ENCODE results near the gene NGRN.
"Not testable (repeated sequence)": the region's sequence is repeated elsewhere in the genome, so short reads cannot be mapped to it uniquely, and the experiment has no call there.

Gene NGRN

DNA sequence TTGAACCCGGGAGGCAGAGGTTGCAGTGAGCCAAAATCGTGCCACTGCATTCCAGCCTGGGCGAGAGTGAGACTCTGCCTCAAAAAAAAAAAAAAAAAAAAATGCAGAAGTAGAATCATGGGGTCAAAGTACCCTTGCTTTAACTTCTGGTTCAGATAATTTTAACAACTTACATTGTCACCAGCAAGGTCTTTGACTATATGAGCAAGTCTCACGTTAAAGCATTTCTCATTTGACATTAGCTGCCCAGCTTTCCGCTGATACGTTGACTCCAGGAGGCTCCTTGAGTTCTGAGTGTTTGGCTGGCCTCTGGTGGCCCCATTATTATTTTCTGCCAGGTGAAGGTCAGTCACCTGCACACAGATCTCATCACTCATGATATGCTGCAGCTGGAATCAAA is 16.2 kb downstream of the NGRN start:
- not testable (repeated sequence) for DNase-seq (ENCODE audit: low read depth in 2 of 2)

DNA sequence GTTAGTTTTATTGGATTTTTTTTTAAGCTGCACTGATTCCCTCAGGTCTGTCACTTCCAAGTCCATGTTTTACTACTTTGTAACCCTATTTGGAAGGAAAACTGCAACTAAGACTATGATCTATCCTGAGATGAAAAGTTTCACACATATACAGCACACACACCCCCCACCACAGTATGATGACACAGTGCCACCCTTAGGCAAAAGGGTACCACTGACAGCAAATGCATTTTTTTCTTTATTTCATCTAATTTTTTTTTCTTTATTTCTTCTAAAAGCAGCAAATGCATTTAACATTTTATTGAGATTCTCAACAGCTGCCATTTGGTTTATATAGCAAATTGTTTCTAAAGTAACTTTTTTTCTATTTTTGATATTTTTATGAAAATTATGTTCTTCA is 21.2 kb downstream of the NGRN start:
- DNase-seq (ENCODE audit: low read depth in 2 of 2): no peak

DNA sequence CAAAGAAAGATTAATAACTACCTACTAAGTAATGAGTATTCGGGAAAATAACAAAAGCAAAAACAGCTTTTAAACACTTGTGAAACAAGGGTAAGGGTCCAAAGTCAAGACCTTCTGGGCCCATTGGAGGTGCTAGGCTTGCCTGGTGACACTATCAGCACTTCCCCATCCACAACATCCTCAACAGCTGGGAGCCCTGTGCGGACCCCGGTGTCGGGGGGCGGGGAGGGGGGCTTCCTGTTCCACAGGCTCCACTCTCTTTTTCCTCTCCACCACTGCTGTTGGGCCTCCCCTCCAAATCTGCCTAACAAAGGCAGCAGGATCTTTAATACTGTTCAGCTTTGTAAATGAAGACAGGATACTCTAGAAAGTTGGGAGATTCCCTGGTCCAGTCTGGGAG is 21.6 kb downstream of the NGRN start:
- no peak for DNase-seq (ENCODE audit: low read depth in 2 of 2)

DNA sequence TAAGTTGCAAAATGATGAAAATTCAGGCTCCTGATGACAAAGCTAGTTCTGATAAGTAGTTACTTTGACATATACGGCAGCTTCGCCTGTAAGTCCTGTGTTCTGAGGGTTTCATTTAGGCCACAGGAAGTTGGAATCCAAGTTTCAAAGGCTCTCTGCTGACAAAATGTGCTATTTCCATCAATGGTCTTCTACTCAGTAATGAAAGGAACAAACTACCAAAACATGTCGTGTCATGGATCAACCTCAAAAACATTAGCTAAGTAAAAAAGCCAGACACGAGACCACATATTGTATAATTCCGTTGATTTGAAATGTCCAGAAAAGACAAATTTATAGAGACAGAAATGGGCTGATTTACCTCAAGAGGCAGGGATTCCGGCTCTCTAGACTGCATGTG is 22.5 kb downstream of the NGRN start:
- DNase-seq (ENCODE audit: low read depth in 2 of 2): no peak

DNA sequence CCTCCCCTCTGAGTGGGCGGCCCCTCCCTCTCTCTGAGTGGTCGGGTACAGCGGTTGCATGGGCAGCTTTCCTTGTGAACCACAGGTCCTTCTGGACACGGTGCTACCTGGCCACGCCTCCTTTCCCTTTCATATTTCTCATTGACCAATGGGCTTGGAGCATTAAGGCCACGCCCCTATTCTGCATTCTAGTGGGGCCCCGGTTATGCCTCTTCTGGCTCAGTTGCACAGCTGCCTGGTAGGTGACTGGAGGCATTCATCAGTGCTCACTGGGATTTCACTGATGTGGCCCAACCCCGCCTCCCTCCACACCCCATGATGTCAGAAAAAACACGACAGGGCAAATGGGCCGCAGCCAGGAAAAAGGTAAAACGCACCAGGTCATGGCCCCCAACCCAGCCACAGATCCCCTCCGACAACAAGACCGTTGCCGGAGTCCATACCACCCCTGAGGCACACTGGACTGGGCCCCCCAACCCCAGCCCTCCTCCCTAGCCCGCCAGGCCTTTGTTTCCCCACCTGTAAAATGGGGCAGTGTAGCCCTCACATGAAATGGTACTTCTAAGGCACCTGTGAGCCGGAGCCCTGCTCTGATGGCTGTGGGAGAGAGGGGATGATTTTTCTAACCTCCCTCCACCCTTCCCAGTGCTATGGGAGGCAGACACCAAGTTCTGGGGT is 26.3 kb downstream of the NGRN start:
- no peak for DNase-seq (ENCODE audit: low read depth in 2 of 2)

DNA sequence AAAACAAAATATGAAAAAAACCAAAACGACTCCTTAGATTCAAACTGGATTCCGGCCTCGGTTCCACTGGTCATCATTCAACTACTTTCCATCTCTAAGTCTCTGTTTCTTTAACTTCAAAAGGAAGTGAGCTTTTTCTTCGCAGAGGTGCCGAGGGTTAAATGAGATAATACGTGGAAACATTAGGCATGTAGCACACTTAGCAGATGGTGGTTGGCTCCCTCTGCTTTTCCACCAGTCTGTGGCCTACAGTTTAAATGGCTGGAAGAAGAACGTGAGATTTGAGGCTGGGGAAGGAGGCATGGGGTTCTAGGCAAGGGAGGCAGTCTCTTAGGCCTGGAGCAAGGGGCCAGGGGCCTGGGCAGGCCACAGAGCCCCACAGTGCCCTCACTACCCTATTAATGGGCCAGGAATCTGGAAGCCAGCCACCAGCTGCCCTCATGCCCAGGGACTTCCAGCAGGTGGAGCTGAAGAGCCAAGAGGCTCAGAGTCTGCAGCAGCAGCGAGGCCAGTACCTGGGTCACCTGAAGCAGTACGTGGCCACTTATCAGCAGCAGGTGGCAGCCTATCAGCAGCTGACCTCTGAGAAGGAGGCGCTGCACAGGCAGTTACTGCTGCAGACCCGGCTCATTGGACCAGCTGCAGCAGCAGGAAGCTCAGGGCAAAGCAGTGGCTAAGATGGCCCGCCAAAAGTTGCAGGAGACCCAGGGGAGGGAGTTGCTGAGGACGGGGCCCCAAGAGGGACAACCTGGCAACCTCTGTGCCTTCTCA is 27.8 kb downstream of the NGRN start:
- peak; percentile 59 to 76 for DNase-seq (ENCODE audit: low read depth in 2 of 2)

DNA sequence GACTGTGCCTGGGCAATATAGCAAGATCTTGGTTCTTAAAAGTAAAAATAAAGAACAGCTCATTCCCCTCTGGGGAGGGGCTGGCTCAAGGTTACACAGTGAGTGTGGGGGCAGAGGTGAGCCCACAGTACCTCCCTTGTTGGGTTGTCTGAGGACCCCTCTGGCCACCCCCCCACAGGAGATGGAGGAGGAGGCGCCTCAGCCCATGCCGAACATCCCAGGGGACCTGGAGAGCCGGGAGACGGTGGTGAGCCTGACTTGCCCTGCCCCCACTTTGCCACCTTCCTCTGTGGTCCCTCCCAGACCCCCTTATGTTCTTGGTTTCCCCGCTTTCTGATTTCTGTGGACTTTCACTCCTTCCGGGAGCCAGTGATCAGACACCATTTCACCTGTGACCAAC is 28.7 kb downstream of the NGRN start:
- DNase-seq (ENCODE audit: low read depth in 2 of 2): no peak

DNA sequence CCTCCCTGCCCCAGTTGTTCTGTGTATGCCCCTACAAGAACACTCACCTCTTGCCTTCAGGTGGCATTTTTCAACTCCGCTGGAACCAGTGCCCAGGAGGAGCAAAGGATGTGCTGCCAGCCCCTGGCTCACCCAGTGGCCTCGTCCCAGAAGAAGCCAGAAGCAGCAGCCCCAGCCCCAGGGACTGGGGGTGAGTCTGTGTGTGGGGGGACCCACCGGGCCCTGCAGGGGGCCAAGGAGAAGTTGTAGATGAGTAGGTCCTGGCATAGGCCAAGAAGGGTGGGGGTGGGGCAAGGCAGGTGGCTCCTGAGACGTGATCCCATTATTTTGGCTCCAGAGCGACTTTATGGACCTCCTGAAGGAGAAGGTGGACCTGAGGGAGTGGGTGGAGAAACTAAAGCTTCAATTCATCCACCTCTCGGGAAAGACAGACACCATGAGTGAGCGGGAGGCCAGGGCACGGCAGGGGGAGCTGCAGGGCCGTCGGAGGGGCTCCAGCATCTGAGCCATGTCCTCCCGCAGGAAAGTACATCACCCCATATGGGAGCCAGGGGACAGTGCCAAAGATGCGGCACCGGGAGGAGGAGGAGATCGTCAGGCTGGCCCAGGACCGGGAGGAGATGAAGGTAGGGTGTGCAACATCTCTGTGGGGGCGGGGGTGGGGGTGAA is 29.3 kb downstream of the NGRN start:
- DNase-seq (ENCODE audit: low read depth in 2 of 2): no peak

DNA sequence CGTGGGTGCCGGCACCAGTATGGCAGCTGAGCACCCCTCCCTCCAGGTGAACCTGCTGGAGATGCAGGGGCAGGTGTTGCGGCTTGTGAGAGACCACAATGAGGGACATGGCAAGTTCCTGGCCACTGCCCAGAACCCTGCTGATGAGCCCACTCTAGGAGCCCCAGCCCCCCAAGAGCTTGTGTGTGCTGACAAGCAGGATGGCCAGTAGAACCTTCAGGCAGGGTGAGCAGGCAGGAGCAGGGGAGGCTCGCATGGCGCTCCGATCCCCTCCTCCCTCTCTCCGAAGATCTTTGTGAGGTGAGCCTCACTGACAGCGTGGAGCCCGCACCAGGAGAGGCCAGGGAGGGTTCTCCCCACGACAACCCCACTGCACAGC is 29.8 kb downstream of the NGRN start:
- no peak for DNase-seq (ENCODE audit: low read depth in 2 of 2)

DNA sequence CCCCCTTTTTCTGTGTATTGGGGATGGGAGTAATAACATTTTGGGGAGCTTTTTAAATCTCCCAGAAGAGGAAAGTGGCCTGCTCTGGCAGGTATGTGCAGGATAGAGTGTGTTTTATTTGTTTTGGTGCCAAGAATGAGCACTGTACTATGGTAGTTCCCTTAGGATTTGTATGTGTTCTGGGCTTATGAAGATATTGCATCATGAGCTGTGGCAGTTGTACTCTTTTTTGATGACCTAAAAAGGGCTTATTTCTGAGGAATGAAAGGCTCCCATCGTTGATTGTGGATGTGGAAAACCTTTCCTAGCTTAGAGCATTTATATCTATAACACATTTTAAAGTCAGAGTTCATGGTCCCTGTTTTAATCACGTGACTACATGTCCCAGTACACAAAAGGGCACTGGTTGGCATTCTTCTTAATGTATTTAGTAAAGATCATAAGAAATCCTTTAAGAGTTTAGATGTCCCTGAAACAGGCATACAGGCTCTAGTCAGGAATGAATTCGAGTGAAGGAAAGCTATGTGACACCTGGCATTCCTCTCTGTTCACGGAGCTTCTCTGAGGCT is 30.9 kb downstream of the NGRN start:
- not testable (repeated sequence) for DNase-seq (ENCODE audit: low read depth in 2 of 2)

DNA sequence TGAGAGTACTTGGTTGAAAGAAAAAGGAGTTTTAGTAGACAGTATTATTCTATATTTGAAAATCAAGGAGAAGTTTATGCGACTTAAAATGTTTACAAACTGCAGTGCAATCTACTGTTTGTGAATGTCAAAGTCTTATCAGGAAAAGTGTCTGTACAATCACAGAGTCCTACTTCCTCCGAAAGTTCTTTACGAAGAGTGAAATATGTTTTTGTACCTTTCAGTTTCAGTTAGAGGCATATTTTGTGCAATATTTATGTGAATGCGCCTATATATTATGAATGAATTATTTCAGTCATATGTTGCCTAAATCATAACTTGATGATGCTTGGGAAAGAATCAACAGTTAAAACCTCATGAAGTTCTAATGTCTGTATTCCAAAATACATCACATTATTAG is 31.5 kb downstream of the NGRN start:
- no peak for DNase-seq (ENCODE audit: low read depth in 2 of 2)

DNA sequence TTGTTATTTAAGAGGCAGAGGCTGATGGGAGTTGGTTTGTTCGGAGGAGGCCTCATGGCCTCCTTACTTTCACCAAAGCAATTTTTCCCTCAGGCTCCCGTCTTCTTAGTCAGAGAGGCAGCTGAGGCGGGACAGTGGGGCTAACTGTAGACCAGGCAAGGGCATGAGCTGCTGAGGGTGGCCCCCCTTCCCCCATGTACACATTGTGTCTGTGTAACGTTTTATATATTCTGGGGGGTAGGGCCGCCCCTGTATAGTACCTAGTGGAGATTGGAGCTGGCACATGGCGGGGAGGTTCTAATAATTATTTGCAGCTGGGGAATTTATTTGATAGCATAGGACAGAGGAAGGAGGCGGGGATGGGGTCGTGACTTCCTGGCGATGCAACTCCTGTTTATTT is 35.1 kb downstream of the NGRN start:
- DNase-seq (ENCODE audit: low read depth in 2 of 2): no peak

DNA sequence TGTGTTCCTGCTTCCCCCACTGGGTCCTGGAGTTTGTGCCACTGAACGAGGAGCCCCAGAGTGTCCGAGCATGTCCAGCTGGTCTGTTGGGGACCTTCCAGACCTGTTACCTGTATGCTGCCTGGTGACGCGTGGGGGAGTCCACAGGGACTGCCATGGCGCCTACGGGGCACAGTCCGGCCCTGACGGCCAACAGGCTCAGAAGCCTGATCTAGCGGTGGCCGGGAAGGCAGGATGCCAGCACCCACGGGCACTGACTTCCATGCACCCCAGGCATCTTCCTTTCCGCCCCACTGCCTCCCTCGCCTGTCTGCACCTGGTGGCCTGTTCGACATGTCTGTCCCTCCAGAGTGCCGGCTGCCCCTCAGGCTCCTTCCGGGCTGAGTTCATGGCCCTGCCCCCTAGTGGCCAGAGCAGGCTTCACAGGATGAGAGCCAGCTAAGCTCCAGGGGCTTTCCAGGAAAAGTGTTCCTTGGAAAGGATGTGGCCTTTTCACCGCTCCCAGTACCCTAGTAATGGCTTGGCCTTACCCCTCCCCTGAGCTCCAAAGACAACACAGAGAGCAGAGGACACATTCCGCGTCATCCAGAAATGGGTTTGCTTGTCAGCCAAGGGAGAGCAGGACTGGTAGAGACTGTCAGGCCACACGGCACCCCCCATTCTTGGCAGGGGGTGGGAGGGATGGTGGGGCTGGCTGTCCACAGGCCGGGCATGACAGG is 35.7 kb downstream of the NGRN start:
- peak; percentile 40 to 59 for DNase-seq (ENCODE audit: low read depth in 2 of 2)

DNA sequence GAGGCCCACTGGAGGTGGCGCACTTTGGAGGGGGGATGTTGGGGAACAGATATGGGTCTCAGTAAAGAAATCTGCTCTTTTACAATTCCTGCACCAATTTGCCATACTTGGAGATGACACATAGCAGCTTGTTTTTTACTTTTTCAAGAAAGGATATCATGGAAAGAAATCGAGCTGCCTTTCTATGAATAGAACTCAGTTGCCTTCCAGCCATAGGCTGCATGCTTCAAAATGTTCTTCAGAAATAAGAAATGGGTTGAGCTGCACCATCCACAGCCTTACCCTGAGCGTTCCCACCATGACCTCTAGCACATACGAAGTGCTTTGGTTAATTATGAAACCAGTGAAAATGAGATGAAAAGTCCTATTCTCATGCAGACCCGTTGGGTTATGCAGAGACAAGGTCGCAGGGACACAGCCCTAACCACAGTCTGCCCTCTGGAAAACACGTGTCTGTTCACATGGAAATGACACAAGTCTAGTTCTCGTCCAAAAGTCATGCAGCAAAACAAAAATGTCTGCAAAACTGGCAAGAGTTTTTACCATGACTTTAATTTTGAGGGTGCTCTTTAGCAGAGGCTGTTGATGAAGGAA is 36.3 kb downstream of the NGRN start:
- DNase-seq (ENCODE audit: low read depth in 2 of 2): no peak

DNA sequence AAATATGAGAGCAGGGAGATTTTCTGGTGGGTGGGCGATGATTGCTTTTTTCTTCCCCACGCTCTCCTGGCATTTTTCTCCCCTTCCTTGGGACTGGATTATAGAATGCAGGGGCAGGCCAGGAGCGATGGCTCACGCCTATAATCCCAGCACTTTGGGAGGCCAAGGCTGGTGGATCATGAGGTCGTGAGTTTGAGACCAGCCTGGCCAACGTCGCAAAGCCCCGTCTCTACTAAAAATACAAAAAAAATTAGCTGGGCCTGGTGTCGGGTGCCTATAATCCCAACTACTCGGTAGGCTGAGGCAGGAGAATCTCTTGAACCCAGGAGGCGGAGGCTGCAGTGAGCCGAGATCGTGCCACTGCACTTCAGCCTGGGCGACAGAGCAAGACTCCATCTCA is 39.9 kb downstream of the NGRN start:
- DNase-seq (ENCODE audit: low read depth in 2 of 2): not testable (repeated sequence)

DNA sequence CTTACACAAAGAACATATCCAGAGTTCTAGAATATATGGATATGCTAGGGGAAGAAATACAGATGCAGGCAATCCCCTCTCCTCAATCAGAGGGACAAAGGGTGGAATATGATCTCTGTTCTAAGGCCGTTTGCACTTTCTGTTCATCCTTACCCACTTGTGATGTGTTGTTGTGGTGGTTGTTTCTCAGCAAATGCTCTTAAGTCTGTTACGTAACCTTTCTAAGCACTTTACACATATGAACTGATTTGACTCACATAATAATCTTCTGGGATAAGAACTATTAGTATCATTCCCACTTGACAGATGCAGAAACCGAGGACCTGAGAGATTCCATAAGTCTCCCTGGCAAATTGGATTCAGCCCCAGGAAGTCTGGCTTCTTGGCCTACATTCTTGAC is 40.5 kb downstream of the NGRN start:
- no peak for DNase-seq (ENCODE audit: low read depth in 2 of 2)

DNA sequence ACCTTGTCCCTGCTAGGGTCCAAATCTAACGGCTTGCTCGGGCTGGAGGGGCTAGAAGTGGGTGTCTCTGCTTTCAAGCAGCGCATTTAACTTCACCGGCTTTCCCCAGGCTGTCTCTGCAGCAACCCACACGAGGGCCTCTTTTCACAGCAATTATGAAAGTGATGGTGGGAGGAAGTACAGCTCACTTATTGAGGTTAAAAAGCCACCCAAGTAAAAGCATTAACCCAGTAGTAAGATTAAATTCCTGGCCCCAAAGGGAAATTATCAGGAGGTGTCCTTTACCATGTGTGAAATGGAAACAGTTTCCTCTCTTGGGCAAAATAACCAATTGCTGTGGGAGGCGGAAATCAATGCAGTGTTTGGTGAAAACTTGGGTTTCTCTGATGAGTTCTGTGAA is 41.1 kb downstream of the NGRN start:
- peak; percentile 15 to 24 for DNase-seq (ENCODE audit: low read depth in 2 of 2)

DNA sequence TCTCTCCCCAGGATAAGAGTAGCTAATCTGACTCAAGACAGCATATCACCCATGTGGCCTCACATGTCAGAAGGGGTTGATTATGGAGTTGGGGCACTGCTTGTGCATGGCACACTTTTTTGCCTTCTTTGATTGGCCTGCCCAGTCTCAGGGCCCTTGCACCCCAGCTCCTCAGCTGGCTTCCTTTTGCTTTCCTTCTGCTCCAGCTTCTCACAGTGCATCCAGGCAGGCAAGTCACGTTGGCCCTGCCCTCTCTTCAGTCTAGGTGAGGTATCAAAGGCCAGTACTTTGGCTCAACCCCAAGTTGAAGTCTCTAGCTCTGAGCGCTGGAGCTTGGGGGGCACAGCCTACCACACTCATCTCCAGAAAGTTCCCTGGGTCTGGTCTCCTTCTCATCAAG is 42.2 kb downstream of the NGRN start:
- no peak for DNase-seq (ENCODE audit: low read depth in 2 of 2)

DNA sequence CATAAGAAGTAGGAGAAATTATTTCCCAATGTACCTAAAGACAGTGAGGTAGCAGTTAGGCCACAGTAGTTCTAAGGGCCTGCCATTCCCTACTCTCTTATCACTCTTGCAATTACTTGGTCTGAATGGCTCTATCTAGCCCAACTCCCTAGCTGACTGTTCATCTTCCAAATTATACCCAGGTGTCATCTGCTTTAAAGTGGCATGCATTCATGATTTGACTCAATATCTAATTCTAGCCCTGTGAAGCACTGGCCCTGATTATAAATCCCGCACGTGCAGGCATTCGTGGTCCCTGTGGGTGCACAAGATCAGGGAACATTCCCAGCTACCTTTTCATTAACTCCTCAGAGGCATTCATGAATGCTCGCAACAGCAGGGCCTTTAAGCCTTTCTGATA is 43.5 kb downstream of the NGRN start:
- no peak for DNase-seq (ENCODE audit: low read depth in 2 of 2)

DNA sequence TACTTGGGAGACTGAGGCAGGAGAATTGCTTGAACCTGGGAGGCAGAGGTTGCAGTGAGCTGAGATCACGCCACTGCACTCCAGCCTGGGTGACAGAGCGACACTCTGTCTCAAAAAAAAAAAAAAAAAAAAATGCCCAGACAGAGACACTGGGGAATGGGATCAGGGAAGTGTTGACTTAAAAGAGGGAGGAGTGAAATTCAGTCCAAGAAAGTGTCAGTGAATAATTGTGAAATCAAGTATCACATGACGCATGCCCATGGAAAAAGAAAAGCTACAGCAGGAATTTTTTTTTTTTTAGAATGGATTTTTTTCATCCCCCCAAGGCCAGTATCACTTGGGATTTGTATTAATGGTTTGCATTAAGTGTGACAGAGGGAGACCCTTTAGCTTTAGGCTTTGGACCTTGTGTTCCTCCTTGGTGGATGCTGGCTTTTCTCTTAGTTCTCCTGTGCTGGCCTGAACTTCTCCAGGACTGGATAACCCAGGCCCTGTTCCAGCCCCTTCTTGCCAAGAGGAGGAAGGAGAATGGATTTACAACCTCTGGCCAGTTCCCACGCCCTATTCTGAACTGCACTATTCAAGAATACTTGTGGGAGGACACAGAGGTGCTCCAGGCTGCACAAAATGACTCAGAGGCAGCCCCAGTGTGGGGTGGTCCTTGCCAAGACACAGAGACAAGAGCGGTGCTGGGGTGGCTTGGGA is 50.0 kb downstream of the NGRN start:
- DNase-seq (ENCODE audit: low read depth in 2 of 2): no peak

DNA sequence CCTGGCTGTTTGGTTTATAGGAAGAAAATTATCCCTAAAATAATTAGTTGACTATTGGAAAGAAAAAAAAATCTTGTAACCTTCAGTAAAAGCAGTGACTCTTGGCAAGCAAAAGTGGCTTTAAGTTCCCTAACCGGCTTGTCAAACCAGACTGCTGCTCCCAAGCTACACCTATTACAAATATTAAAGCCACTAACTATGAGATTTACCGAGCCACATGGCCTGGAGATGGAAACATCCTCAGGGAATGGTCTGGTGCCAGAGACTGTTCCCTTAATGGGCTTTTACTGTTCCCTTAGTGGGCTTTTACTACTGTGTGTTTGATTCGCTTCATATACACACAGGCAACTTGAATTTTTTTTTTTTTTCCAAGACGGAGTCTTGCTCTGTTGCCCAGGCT is 50.7 kb downstream of the NGRN start:
- no peak for DNase-seq (ENCODE audit: low read depth in 2 of 2)
